ENCODE data around the gene PIP5K1B. TPM values are rescaled to one million over a fixed set of nuclear protein-coding genes. Genes with fewer than 3 reads are reported as not detected.

PIP5K1B gene, protein sequence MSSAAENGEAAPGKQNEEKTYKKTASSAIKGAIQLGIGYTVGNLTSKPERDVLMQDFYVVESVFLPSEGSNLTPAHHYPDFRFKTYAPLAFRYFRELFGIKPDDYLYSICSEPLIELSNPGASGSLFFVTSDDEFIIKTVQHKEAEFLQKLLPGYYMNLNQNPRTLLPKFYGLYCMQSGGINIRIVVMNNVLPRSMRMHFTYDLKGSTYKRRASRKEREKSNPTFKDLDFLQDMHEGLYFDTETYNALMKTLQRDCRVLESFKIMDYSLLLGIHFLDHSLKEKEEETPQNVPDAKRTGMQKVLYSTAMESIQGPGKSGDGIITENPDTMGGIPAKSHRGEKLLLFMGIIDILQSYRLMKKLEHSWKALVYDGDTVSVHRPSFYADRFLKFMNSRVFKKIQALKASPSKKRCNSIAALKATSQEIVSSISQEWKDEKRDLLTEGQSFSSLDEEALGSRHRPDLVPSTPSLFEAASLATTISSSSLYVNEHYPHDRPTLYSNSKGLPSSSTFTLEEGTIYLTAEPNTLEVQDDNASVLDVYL
- 1 to 10 TPM; 1.9 TPM for total RNA-seq

DNA sequence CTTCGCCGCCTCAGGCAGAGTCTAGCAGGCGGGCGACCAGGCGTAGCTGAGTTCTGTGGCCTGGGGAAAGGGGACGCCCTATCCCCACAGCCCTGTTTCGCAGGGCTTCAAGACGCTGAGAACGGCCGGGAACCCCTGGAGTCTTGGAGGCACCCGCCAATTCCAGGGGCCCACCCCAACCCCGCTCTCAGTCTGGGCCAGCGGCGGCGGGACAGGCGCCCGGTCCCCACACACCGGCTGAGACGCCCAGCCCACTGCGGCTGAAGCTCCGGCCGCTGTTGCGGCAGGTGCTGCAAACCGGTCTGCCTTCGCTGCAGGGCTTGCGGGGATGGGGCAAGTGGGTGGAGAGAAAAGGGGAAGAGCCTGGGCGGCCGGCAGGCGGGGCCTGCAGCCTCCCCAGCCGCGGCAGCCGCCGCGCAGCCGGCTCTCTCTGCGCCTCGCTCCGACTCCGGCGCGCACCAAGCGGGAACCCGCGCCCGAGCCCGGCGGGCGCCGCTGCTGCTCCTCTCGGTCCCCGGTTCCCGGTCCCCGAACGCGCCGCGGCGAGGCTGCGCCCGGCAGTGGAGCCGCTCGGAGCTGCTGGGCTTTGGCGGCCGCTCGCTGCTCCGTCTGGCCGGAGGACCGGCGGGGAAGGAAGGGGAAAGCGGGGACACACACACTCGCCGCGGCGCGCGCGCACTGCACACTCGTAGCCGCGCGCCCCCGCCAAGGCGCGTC is at the start of gene PIP5K1B:
TSS of gene PIP5K1B (plus strand) at position 427 of the 717 bp plus-strand sequence. CDS start 117,375 bp downstream, outside the sequence.
- Mint-ChIP-seq H3K27ac (peak within 1 kb of the TSS; percentile 39), H3K4me3 (peak within 1 kb of the TSS; percentile 86), H3K27me3 (peaks cover 88% of the 10 kb centered on the region), H3K4me1 (peaks cover 15% of the 10 kb centered on the region), H3K9me3 (no peaks in the 10 kb centered on the region), H3K36me3 (no peaks in the 10 kb centered on the region)
- DNase-seq = peak; percentile 67

DNA sequence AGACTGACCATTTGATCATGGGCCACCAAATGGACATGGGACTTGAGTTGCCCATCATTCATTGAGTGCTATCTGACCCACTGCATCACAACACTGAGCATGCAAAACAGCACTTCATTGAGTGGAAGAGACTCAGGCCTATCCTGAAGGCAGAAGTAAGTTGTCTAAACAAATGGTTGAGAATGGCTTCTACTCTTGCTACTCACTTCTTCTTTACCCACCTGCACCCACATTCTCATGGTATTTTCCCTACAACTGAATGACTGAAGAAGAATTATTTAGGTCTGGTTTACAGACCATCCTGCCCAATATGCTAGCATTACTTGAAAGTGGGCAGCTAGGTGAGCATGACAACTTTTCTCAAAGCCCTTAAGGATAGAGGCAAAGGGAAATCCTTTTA is 41.0 kb upstream of the PIP5K1B start:
- Mint-ChIP-seq H3K27ac (no peak overlapping the region), H3K4me1 (no peaks in the 10 kb centered on the region), H3K36me3 (no peaks in the 10 kb centered on the region), H3K9me3 (no peaks in the 10 kb centered on the region), H3K4me3 (no peak overlapping the region), H3K27me3 (peaks cover 19% of the 10 kb centered on the region)
- DNase-seq = no peak

DNA sequence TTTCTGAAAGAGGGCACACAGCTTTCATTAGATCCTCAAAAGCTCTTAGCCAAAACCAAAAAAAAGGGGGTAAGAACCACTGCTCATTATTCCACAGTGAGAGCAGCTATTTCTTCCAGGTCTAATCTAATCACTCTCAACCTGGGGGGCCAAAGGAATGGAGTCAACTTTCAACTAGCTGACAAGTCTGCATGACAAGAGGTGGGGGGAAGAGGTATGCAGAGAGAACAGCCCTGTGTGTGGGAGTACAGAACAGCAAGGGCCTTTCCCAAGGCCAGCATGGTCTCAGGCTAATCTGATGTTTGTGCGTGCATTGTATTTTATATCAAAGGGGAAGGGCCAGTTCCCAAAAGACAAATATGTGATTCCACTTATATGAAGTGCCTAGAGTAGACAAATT is 36.9 kb upstream of the PIP5K1B start:
- Mint-ChIP-seq H3K4me1 (peaks cover 3% of the 10 kb centered on the region), H3K36me3 (no peaks in the 10 kb centered on the region), H3K27ac (no peak overlapping the region), H3K4me3 (no peak overlapping the region), H3K9me3 (no peaks in the 10 kb centered on the region), H3K27me3 (peaks cover 4% of the 10 kb centered on the region)
- no peak for DNase-seq

DNA sequence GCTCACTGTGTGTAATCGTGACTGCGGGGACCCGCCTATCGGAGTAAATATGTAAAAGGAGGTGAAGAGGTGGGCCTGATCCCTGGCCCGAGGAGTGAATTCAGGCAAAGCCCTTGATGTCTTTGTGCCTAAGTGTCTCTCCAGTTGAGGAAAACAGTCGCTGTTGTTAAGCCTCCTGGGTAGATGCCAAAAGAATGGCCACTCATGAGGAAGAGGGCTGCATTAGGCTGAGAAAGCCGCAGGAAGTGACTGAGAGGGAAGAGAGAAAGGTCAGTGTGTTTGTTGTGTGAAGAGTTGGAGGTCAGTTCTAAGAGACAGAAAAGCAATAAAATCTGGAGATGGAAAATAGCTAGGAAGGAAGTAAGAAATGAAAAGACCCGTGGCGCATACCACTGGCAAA is 35.8 kb upstream of the PIP5K1B start:
- no peak overlapping the region for H3K4me3 Mint-ChIP-seq
- no peaks in the 10 kb centered on the region for H3K36me3 Mint-ChIP-seq
- DNase-seq = no peak
- no peak overlapping the region for H3K27ac Mint-ChIP-seq
- H3K9me3 Mint-ChIP-seq = no peaks in the 10 kb centered on the region
- peaks cover 4% of the 10 kb centered on the region for H3K27me3 Mint-ChIP-seq
- peaks cover 3% of the 10 kb centered on the region for H3K4me1 Mint-ChIP-seq

DNA sequence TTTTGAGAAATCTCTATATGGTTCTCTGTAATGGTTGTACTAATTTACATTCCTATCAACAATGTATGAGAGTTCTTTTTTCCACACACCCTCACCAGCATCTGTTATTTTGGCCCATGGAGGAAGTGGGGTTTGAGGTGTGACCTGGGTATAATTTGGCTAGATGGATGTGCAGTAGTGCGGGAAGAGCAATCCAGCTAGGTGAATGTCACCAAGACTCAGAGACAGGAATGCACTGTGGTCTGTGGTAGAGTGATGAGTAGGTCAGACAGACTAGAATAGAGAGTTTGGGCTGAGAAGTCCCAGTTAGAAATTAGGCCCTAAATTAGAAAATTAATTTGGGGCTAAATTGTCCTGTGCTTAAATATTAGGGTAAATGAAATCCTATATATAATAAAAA is 32.8 kb upstream of the PIP5K1B start:
- peaks cover 21% of the 10 kb centered on the region for H3K27me3 Mint-ChIP-seq
- no peak for DNase-seq
- no peak overlapping the region for H3K4me3 Mint-ChIP-seq
- H3K27ac Mint-ChIP-seq = no peak overlapping the region
- no peaks in the 10 kb centered on the region for H3K36me3 Mint-ChIP-seq
- no peaks in the 10 kb centered on the region for H3K9me3 Mint-ChIP-seq
- peaks cover 3% of the 10 kb centered on the region for H3K4me1 Mint-ChIP-seq

DNA sequence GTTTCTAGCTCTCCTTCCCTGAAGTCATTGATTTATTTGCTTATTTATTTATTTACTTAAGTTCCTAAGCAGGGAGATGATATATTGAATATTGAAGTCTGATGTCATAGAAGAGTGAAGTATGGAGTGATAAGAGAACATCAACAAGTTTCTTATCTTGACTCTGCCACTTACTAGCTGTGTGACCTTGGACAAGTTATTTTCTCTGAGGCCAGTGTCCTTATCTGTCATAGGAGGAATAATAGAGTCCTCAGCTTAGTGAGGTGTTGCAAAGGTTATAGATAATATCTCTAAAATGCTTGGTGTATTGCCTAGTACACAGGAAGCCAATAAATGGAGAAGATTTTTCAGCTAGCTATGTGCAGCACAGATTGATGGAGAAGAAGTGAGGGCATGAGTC is 32.4 kb upstream of the PIP5K1B start:
- Mint-ChIP-seq H3K4me1 (peaks cover 3% of the 10 kb centered on the region), H3K27ac (no peak overlapping the region)

DNA sequence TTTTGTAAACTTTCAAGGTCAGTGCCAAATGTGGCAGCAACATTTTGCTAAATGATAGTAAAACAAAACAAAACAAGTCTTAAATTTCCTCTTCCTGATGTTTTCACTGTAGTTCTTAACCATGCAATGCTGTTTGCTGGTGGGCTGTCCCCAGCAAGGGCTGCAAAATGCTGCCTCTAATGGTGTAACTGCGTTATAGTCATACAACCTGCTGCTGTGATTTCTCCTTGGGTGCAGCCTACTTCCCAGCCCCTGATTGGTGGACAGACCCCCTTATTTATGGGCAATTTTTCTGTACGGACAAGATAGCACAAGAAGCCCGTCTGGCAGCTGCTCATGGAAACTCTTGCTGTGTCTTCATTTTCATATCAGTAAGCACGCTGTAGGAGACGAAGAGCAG is 26.6 kb upstream of the PIP5K1B start:
- peaks cover 28% of the 10 kb centered on the region for H3K27me3 Mint-ChIP-seq
- no peaks in the 10 kb centered on the region for H3K36me3 Mint-ChIP-seq

More for the DNA sequence above, 32.4 kb upstream of the PIP5K1B start:
- no peak overlapping the region for H3K4me3 Mint-ChIP-seq
- no peak for DNase-seq
- H3K36me3 Mint-ChIP-seq = no peaks in the 10 kb centered on the region
- H3K9me3 Mint-ChIP-seq = no peaks in the 10 kb centered on the region
- peaks cover 25% of the 10 kb centered on the region for H3K27me3 Mint-ChIP-seq

DNA sequence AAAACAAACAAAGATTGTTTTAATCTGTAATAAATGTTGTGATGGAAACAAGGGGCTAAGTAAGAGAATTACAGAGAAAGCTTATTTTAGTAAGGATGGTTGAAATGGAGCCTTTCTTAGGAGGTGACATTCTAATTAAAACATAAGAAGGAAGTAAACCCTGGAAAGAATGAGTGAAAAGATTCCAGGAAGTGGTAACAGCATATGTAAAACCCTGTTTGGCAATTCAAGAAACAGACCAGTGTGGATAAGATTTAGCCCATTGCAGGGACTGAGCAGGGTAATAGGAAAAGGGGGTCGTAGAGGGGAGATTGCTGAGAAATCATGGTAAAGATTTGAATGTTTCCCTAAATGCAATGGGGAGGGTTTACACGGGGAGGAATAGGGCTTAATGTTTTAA is 21.6 kb upstream of the PIP5K1B start:
- Mint-ChIP-seq H3K27ac (no peak overlapping the region), H3K9me3 (no peaks in the 10 kb centered on the region), H3K4me3 (no peak overlapping the region), H3K4me1 (peaks cover 12% of the 10 kb centered on the region), H3K27me3 (peaks cover 30% of the 10 kb centered on the region), H3K36me3 (no peaks in the 10 kb centered on the region)
- DNase-seq = no peak

More for the DNA sequence above, 26.6 kb upstream of the PIP5K1B start:
- Mint-ChIP-seq H3K4me3 (no peak overlapping the region), H3K9me3 (no peaks in the 10 kb centered on the region), H3K27ac (no peak overlapping the region), H3K4me1 (peaks cover 5% of the 10 kb centered on the region)
- no peak for DNase-seq

DNA sequence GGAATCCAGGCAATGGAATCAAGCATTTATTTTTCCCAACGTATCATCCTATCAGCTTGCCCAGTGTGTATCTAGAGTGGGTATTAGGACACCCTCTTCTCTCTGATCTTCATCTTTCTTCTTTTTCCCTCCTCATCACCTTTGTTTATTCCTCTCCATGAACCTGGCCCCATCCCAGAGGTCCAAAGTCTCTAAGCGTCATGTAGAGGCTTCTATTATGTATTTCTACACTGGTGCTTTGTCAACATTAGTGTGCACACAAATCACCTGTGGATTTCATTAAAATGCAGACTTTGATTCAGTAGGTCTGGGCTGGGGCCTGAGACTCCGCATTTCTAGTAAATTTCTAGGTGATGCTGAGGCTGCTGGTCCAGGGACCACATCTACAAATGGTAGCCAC is 19.8 kb upstream of the PIP5K1B start:
- H3K9me3 Mint-ChIP-seq = no peaks in the 10 kb centered on the region
- H3K4me1 Mint-ChIP-seq = peaks cover 11% of the 10 kb centered on the region
- H3K27ac Mint-ChIP-seq = no peak overlapping the region
- DNase-seq = no peak
- no peak overlapping the region for H3K4me3 Mint-ChIP-seq
- H3K36me3 Mint-ChIP-seq = no peaks in the 10 kb centered on the region
- peaks cover 38% of the 10 kb centered on the region for H3K27me3 Mint-ChIP-seq

DNA sequence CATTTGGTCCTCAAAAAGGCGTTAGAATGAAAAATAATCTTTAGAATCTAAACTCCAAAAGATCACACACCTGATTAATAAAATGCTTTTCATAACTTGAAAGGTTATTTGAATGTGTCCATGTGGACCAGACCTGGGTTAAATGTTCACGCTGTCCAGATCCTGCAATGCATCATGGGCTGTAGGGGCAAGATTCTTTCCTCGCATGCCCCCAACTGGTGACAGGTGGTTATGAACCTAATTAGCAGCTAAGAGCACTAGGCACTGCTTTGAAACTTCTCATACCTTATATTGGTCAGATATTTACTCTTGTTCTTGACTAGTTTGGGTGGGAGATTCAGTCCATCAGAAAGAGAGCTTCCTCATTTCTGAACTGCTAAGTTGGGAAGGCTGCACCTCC is 19.3 kb upstream of the PIP5K1B start:
- no peak overlapping the region for H3K27ac Mint-ChIP-seq
- DNase-seq = peak; percentile 25
- H3K27me3 Mint-ChIP-seq = peaks cover 38% of the 10 kb centered on the region
- no peak overlapping the region for H3K4me3 Mint-ChIP-seq
- H3K36me3 Mint-ChIP-seq = no peaks in the 10 kb centered on the region
- peaks cover 11% of the 10 kb centered on the region for H3K4me1 Mint-ChIP-seq
- no peaks in the 10 kb centered on the region for H3K9me3 Mint-ChIP-seq

DNA sequence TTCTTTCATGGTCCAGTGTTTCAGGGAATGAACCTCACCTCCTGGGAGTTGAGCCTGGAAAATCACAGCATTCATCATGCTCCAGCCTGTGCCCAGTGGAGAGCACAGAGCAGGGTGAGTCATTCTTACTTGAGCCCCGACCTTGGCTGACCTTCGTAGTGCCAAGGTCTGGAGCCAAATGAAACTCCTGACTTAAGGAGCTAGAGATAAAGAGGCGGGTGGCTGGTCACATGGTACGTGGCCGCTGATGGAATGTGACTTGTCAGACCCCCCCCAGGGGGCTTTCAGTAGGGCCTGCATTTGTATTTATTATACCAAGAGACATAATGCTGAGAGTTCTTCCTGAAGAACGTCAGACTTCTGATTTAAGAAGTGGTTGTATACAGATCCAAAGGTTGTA is 15.0 kb upstream of the PIP5K1B start:
- Mint-ChIP-seq H3K27ac (no peak overlapping the region), H3K36me3 (no peaks in the 10 kb centered on the region), H3K4me3 (no peak overlapping the region), H3K27me3 (peaks cover 54% of the 10 kb centered on the region), H3K4me1 (no peaks in the 10 kb centered on the region), H3K9me3 (no peaks in the 10 kb centered on the region)
- DNase-seq = no peak

DNA sequence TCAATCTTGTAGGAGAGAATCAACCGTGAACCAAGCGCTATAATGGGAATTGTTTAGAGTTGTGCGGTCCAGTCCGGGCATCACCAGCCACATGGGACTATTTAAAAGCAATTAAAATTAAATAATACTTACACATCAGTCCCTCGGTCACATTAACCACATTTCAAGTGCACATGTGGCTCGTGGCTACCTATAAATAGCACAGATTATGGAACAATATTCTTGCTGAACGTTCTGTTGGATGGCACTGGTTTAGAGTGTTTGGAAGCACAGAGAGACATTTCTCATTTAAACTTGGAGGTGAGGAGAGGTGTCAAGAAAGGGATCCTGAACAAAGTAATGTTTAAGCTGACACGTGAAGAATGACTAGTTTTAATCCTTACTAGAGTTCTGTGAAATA is 12.5 kb upstream of the PIP5K1B start:
- Mint-ChIP-seq H3K4me1 (no peaks in the 10 kb centered on the region), H3K9me3 (peaks cover 2% of the 10 kb centered on the region), H3K27ac (no peak overlapping the region)

DNA sequence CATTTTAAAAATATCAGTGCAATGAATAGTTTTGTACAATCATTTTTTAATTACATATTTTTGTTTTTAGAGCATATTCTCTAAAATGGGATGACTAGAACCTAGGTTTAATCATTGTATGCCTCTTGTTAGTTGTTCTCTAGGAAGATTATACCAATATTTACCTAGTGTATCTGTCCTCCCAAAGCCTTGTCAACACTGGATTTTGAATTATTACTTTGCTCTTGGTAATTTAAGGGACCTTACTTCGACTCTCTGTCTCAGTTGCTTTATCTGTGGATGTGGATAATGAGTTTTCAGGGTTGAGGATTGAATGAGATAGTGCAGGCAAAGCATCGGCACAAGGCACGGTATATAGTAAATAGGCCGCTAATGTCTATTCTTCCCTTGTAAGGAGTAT is 10.9 kb upstream of the PIP5K1B start:
- Mint-ChIP-seq H3K27me3 (peaks cover 67% of the 10 kb centered on the region), H3K27ac (no peak overlapping the region), H3K4me3 (no peak overlapping the region), H3K36me3 (no peaks in the 10 kb centered on the region), H3K4me1 (no peaks in the 10 kb centered on the region), H3K9me3 (peaks cover 2% of the 10 kb centered on the region)
- no peak for DNase-seq

More for the DNA sequence above, 12.5 kb upstream of the PIP5K1B start:
- Mint-ChIP-seq H3K4me3 (no peak overlapping the region), H3K36me3 (no peaks in the 10 kb centered on the region), H3K27me3 (peaks cover 61% of the 10 kb centered on the region)
- no peak for DNase-seq

DNA sequence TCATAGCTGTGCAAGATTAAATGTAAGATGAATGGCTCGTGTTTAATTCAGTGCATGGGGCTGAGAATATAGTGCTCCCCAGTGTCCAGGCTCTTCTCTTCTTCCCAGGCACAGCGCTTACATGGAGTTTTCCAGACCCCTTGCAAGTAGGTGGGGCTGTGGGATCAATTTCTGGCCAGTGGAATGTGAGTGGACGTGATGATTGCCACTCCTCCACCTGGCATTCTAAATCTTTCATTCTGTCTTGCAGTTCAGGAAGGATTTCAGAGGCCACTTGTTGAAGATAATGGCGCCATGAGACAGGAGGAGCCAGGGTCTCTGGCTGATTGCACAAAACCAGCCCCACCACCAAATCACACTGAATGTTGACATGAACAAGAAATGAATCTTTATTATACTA is 7.2 kb upstream of the PIP5K1B start:
- H3K36me3 Mint-ChIP-seq = no peaks in the 10 kb centered on the region
- no peaks in the 10 kb centered on the region for H3K4me1 Mint-ChIP-seq
- H3K27me3 Mint-ChIP-seq = peaks cover 85% of the 10 kb centered on the region
- no peak overlapping the region for H3K27ac Mint-ChIP-seq
- peaks cover 2% of the 10 kb centered on the region for H3K9me3 Mint-ChIP-seq
- DNase-seq = no peak
- no peak overlapping the region for H3K4me3 Mint-ChIP-seq

DNA sequence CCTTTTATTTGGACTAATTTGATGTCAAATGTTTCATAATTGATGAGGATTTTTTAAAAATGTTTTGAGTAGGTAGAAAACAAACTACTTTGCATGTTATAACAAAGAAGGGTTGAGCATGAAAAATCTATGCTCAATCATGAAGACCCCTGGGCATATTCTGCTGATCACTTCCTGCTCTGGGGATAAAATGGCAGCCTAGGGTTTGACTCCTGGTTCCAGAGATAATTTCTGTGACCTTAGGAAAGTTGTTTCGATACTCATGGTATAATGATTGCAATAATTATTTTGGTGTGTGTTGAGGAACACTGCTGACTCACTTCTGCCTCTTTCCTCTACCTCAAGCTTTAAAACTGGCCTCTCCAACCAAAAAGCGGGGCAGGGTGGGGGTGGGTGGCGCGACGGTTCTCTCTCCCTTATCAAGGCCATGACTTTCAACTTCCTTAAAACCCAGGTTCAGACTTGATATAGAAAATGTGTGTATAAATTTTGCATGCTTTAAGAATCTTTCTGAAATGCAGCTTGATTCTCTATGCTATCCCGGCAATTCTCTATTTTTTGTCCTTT is 6.0 kb upstream of the PIP5K1B start:
- Mint-ChIP-seq H3K9me3 (peaks cover 2% of the 10 kb centered on the region), H3K4me3 (no peak overlapping the region), H3K4me1 (no peaks in the 10 kb centered on the region), H3K36me3 (no peaks in the 10 kb centered on the region), H3K27ac (no peak overlapping the region), H3K27me3 (peaks cover 88% of the 10 kb centered on the region)
- no peak for DNase-seq

Measured in activated naive CD8-positive, alpha-beta T cell treated with anti-CD3 and anti-CD28 coated beads for 36 hours (primary cell).